Measurements from ENCODE around the gene STKLD1.

STKLD1 gene

DNA sequence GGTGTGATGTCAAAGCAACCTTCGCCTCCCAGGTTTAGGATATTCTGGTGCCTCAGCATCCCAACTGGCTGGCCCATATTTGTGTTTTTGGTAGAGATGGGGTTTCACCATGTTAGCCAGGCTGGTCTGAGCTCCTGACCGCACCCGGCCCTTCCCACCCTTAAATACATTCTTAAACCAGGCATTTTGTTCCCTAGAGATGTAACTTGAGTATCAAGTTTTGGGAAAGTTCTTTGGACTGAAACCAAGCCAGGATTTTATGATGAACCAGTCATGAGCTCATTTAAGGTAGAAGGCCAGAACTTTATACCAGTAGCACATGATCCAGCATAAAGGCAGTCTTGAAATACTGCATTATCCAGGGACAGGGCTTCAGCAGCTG is 24.6 kb upstream of the STKLD1 start:
- Histone ChIP-seq H3K36me3 (ENCODE audit: insufficient read depth, insufficient read length, low read length) (peaks cover 72% of the 10 kb centered on the region), H3K9me3 (ENCODE audit: insufficient read depth, low read length) (no peaks in the 10 kb centered on the region), H3K9ac (ENCODE audit: insufficient read length, low read depth) (no peak overlapping the region), H3K27me3 (ENCODE audit: insufficient read depth, insufficient read length) (no peaks in the 10 kb centered on the region), H3K4me3 (ENCODE audit: insufficient read length, low read depth) (no peak overlapping the region), H3K4me1 (ENCODE audit: insufficient read depth, insufficient read length) (peaks cover 11% of the 10 kb centered on the region)
- DNase-seq (ENCODE audit: low read depth, low spot score), result no peak
- TF ChIP-seq ZNF274 (IDR thresholded peaks at IDR 0.05; ENCODE audit: low read depth, low read length), result no peak
- TF ChIP-seq SUZ12 (IDR thresholded peaks at IDR 0.05; ENCODE audit: extremely low read depth, insufficient read depth, insufficient read length), result no peak
- no peak for TF ChIP-seq YY1 (IDR thresholded peaks at IDR 0.05; ENCODE audit: insufficient read depth, insufficient read length)

- TF ChIP-seq SUZ12 (IDR thresholded peaks at IDR 0.05; ENCODE audit: extremely low read depth, insufficient read depth, insufficient read length) (no peak), ZNF274 (IDR thresholded peaks at IDR 0.05; ENCODE audit: low read depth, low read length) (no peak)
- H3K4me1 ChIP-seq (ENCODE audit: insufficient read depth, insufficient read length), result peaks cover 9% of the 10 kb centered on the region
- H3K27me3 ChIP-seq (ENCODE audit: insufficient read depth, insufficient read length), result no peaks in the 10 kb centered on the region
- H3K9ac ChIP-seq (ENCODE audit: insufficient read length, low read depth), result no peak overlapping the region
- DNase-seq (ENCODE audit: low read depth, low spot score), result peak; percentile 82
- H3K36me3 ChIP-seq (ENCODE audit: insufficient read depth, insufficient read length, low read length), result peaks cover 72% of the 10 kb centered on the region
- no peak overlapping the region for H3K4me3 ChIP-seq (ENCODE audit: insufficient read length, low read depth)
- no peaks in the 10 kb centered on the region for H3K9me3 ChIP-seq (ENCODE audit: insufficient read depth, low read length)
Measured at GRCh38 chr9:133351908-133352634, 24.1 kb upstream of the STKLD1 start.

DNA sequence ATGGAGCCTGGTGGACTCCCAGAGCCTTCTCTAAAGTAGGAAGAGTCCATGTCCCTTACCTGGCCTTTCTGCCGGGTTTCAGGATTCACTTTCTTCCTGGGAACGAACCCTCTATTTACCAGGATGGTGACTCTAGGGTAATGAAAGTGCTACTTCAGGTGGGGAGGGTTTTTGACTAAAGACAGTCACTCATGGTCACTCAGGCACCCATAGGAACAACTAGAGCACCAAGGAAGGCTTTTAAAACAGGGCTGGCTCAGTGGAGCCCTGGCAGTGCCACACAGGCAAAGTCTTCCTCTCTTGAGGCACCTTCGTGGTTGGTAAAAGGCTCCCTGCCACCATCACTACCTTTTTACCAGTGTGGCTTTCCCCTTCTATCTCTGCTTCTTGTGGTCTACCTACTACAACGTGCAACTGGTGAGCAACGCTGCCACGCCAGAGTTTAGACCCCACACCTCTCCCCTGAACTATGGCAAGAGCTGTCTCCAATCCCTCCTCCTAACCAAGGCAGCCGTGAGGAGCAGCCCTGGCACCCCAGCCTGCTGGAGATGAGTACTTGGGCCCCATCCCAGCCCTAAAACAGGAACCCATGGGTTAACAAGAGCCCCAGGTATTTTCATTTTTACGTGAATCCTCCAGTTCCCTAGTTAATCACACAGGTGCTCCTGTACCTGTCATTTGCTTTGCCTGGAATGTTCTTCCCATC is 23.4 kb upstream of the STKLD1 start:
- no peaks in the 10 kb centered on the region for H3K27me3 ChIP-seq (ENCODE audit: insufficient read depth, insufficient read length)
- H3K36me3 ChIP-seq (ENCODE audit: insufficient read depth, insufficient read length, low read length), result peaks cover 79% of the 10 kb centered on the region
- H3K4me3 ChIP-seq (ENCODE audit: insufficient read length, low read depth), result no peak overlapping the region
- peaks cover 12% of the 10 kb centered on the region for H3K4me1 ChIP-seq (ENCODE audit: insufficient read depth, insufficient read length)
- H3K9ac ChIP-seq (ENCODE audit: insufficient read length, low read depth), result no peak overlapping the region
- no peaks in the 10 kb centered on the region for H3K9me3 ChIP-seq (ENCODE audit: insufficient read depth, low read length)
- TF ChIP-seq SUZ12 (IDR thresholded peaks at IDR 0.05; ENCODE audit: extremely low read depth, insufficient read depth, insufficient read length), result no peak
- no peak for TF ChIP-seq YY1 (IDR thresholded peaks at IDR 0.05; ENCODE audit: insufficient read depth, insufficient read length)
- TF ChIP-seq ZNF274 (IDR thresholded peaks at IDR 0.05; ENCODE audit: low read depth, low read length), result no peak
- DNase-seq (ENCODE audit: low read depth, low spot score), result no peak

- TF ChIP-seq ZNF274 (IDR thresholded peaks at IDR 0.05; ENCODE audit: low read depth, low read length), result no peak
- TF ChIP-seq YY1 (IDR thresholded peaks at IDR 0.05; ENCODE audit: insufficient read depth, insufficient read length), result no peak
- TF ChIP-seq SUZ12 (IDR thresholded peaks at IDR 0.05; ENCODE audit: extremely low read depth, insufficient read depth, insufficient read length), result no peak
- Histone ChIP-seq H3K4me1 (ENCODE audit: insufficient read depth, insufficient read length) (peaks cover 16% of the 10 kb centered on the region), H3K36me3 (ENCODE audit: insufficient read depth, insufficient read length, low read length) (peaks cover 82% of the 10 kb centered on the region), H3K9me3 (ENCODE audit: insufficient read depth, low read length) (no peaks in the 10 kb centered on the region), H3K27me3 (ENCODE audit: insufficient read depth, insufficient read length) (no peaks in the 10 kb centered on the region), H3K4me3 (ENCODE audit: insufficient read length, low read depth) (no peak overlapping the region), H3K9ac (ENCODE audit: insufficient read length, low read depth) (no peak overlapping the region)
- DNase-seq (ENCODE audit: low read depth, low spot score), result no peak
Measured at GRCh38 chr9:133353548-133353947, 22.6 kb upstream of the STKLD1 start.

DNA sequence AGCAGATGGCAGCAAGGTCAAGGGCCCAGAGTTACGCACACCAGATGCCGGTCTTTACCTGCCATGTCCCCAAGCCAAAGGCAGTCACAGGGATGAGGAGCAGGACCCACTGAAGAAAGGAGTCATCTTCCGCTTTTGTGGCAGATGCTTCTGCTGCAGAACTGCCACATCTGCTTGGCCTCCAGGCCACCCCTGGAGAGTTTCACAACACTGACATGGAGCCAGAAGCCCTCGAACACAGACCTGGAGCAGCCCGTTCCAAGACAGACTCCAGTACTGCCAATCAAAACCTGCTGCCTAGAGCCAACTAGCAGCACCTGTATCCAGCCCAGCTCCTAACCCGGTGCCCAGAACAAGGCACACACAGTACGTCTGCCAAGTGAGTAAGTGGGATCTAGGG is 21.4 kb upstream of the STKLD1 start:
- no peak for TF ChIP-seq YY1 (IDR thresholded peaks at IDR 0.05; ENCODE audit: insufficient read depth, insufficient read length)
- TF ChIP-seq SUZ12 (IDR thresholded peaks at IDR 0.05; ENCODE audit: extremely low read depth, insufficient read depth, insufficient read length), result no peak
- no peak for TF ChIP-seq ZNF274 (IDR thresholded peaks at IDR 0.05; ENCODE audit: low read depth, low read length)
- DNase-seq (ENCODE audit: low read depth, low spot score), result no peak
- no peak overlapping the region for H3K9ac ChIP-seq (ENCODE audit: insufficient read length, low read depth)
- no peaks in the 10 kb centered on the region for H3K27me3 ChIP-seq (ENCODE audit: insufficient read depth, insufficient read length)
- H3K4me3 ChIP-seq (ENCODE audit: insufficient read length, low read depth), result no peak overlapping the region
- peaks cover 23% of the 10 kb centered on the region for H3K4me1 ChIP-seq (ENCODE audit: insufficient read depth, insufficient read length)
- no peaks in the 10 kb centered on the region for H3K9me3 ChIP-seq (ENCODE audit: insufficient read depth, low read length)
- peaks cover 82% of the 10 kb centered on the region for H3K36me3 ChIP-seq (ENCODE audit: insufficient read depth, insufficient read length, low read length)

GRCh38 chr9:133355881-133356357 is 20.2 kb upstream of the STKLD1 start:
- H3K27me3 ChIP-seq (ENCODE audit: insufficient read depth, insufficient read length), result no peaks in the 10 kb centered on the region
- TF ChIP-seq SUZ12 (IDR thresholded peaks at IDR 0.05; ENCODE audit: extremely low read depth, insufficient read depth, insufficient read length), result no peak
- no peak for TF ChIP-seq ZNF274 (IDR thresholded peaks at IDR 0.05; ENCODE audit: low read depth, low read length)
- no peak for TF ChIP-seq YY1 (IDR thresholded peaks at IDR 0.05; ENCODE audit: insufficient read depth, insufficient read length)
- peak overlapping the region; percentile 81 for H3K9ac ChIP-seq (ENCODE audit: insufficient read length, low read depth)
- peak overlapping the region; percentile 63 for H3K4me3 ChIP-seq (ENCODE audit: insufficient read length, low read depth)
- H3K4me1 ChIP-seq (ENCODE audit: insufficient read depth, insufficient read length), result peaks cover 18% of the 10 kb centered on the region
- H3K36me3 ChIP-seq (ENCODE audit: insufficient read depth, insufficient read length, low read length), result peaks cover 82% of the 10 kb centered on the region
- no peak for DNase-seq (ENCODE audit: low read depth, low spot score)
- H3K9me3 ChIP-seq (ENCODE audit: insufficient read depth, low read length), result no peaks in the 10 kb centered on the region

DNA sequence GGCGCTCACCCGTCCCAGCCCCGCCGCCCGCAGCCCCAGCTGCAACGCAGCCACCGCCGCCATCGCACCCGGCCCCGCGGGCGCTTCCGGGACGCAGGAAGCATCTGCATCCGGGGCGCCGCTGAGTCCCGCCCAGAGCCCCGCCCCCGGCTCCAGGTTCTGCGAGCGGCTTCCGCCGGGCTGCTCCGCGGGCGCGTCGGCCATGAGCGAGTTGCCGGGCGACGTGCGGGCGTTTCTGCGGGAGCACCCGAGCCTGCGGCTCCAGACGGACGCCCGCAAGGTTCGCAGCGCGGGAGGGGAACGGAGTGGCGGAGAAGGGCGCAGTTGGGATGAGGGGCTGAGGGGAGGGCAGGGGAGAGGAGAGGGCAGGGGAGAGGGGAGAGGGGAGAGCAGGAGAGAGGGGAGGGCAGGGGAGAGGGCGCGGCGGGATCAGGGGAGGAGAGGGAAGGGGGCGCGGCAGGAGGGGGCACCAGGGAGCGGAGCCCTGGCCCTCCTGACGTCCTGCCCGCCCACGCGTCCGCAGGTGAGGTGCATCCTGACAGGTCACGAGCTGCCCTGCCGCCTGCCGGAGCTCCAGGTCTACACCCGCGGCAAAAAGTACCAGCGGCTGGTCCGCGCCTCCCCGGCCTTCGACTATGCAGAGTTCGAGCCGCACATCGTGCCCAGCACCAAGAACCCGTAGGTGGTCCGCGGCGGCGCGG is 19.6 kb upstream of the STKLD1 start, which contains the start of the genes SURF1 and SURF2:
Gene SURF1, minus strand, starts transcription at position 97 of the 701 bp plus-strand sequence. Its CDS starts 34 bp downstream, at position 63.
Gene SURF2, plus strand, starts transcription at position 160 of the 701 bp plus-strand sequence. Its CDS starts 43 bp downstream, at position 203.
- peak; percentile 79 for DNase-seq (ENCODE audit: low read depth, low spot score)
- Histone ChIP-seq H3K9ac (ENCODE audit: insufficient read length, low read depth) (peak within 1 kb of the TSS; percentile 81), H3K4me3 (ENCODE audit: insufficient read length, low read depth) (peak within 1 kb of the TSS; percentile 75), H3K4me1 (ENCODE audit: insufficient read depth, insufficient read length) (peaks cover 18% of the 10 kb centered on the region), H3K27me3 (ENCODE audit: insufficient read depth, insufficient read length) (no peaks in the 10 kb centered on the region), H3K36me3 (ENCODE audit: insufficient read depth, insufficient read length, low read length) (peaks cover 82% of the 10 kb centered on the region), H3K9me3 (ENCODE audit: insufficient read depth, low read length) (no peaks in the 10 kb centered on the region)
- TF ChIP-seq YY1 (IDR thresholded peaks at IDR 0.05; ENCODE audit: insufficient read depth, insufficient read length) (peak; percentile 55), ZNF274 (IDR thresholded peaks at IDR 0.05; ENCODE audit: low read depth, low read length) (no peak)
